OCI-LY7 (cell line): ENCODE data around the gene IGF1R. TPM values are rescaled to one million over a fixed set of nuclear protein-coding genes. Genes with fewer than 3 reads are reported as not detected.

Experiments used
- BruUV-seq: library from RNA; stranded (reverse); fragments of 400-500 nt; replicated peaks from 2 replicates; lab custom pipeline; 2021; lab: Mats Ljungman, UMichigan
- CTCF ChIA-PET: fragments of 300-600 bp; sonication (Branson Sonifier 250); formaldehyde crosslinking; loops from one replicate; lab custom pipeline; 2022; ENCODE audit warnings: antibody characterized with exemption; ENCODE audit not compliant: unreplicated experiment; lab: Charles Lee
- POLR2A ChIA-PET: fragments of 300-600 bp; sonication (Branson Sonifier 250); formaldehyde crosslinking; loops from one replicate; lab custom pipeline; 2022; ENCODE audit warnings: antibody characterized with exemption; lab: Charles Lee
- DNase-seq: peaks from one replicate; pipeline ENCODE4 v3.0.0-alpha.2; 2015; ENCODE audit warnings: low spot score
- H2AFZ ChIP-seq: fragments of 200-600 bp; sonication (generic), shearing (Covaris generic); 2 replicates; pipeline ENCODE4 v1.6.1; 2014; ENCODE audit warnings: mild to moderate bottlenecking, antibody characterized with exemption, low read length, moderate library complexity
- H3K27ac ChIP-seq: fragments of 200-600 bp; sonication (generic); 2 replicates; pipeline ENCODE4 v1.5.1; 2014; ENCODE audit warnings: mixed run types, low read depth, mild to moderate bottlenecking, moderate library complexity, low read length, inconsistent platforms; ENCODE audit not compliant: poor library complexity, severe bottlenecking
- H3K36me3 ChIP-seq: fragments of 200-600 bp; sonication (generic); 2 replicates; pipeline ENCODE4 v1.6.1; 2014; ENCODE audit warnings: mild to moderate bottlenecking, antibody characterized with exemption, low read length, moderate library complexity, mixed read lengths; ENCODE audit not compliant: insufficient read depth
- H3K4me1 ChIP-seq: fragments of 200-600 bp; sonication (generic); 2 replicates; pipeline ENCODE4 v1.5.1; 2014; ENCODE audit warnings: mild to moderate bottlenecking, low read length; ENCODE audit not compliant: insufficient read depth, poor library complexity, severe bottlenecking
- H3K4me2 ChIP-seq: fragments of 200-600 bp; sonication (generic); 2 replicates; pipeline ENCODE4 v1.6.1; 2014; ENCODE audit warnings: mild to moderate bottlenecking, low read length
- H3K4me3 ChIP-seq: fragments of 200-600 bp; sonication (generic); 2 replicates; pipeline ENCODE4 v1.5.1; 2014; ENCODE audit warnings: mild to moderate bottlenecking, low read depth, low read length; ENCODE audit not compliant: poor library complexity, severe bottlenecking
- H3K79me2 ChIP-seq: fragments of 200-600 bp; sonication (generic); 2 replicates; pipeline ENCODE4 v1.6.1; 2016; ENCODE audit warnings: low read depth, mild to moderate bottlenecking, low read length, moderate library complexity, mixed read lengths; ENCODE audit not compliant: insufficient read depth
- H3K9me2 ChIP-seq: fragments of 200-600 bp; sonication (generic); 2 replicates; pipeline ENCODE4 v1.6.1; 2016; ENCODE audit warnings: mild to moderate bottlenecking, low read length, mixed read lengths; ENCODE audit not compliant: insufficient read depth
- H3K9me3 ChIP-seq: fragments of 200-600 bp; sonication (generic); 2 replicates; pipeline ENCODE4 v1.6.1; 2014; ENCODE audit warnings: mild to moderate bottlenecking, mixed run types, low read length, mixed read lengths
- H4K20me1 ChIP-seq: fragments of 200-600 bp; sonication (generic); 2 replicates; pipeline ENCODE4 v1.6.1; 2014; ENCODE audit warnings: mild to moderate bottlenecking, antibody characterized with exemption, low read length, moderate library complexity, mixed read lengths; ENCODE audit not compliant: insufficient read depth
- EZH2phosphoT487 ChIP-seq: fragments of 200-600 bp; sonication (generic); IDR thresholded peaks from 2 replicates; pipeline ENCODE4 v1.6.1; 2018; ENCODE audit warnings: low read depth, borderline replicate concordance, mild to moderate bottlenecking, mixed run types, antibody characterized with exemption, low read length, moderate library complexity, mixed read lengths
- intact Hi-C: fragments of 100-400 bp; cut with micrococcal nuclease; formaldehyde crosslinking; loops from one replicate; pipeline ENCODE4 v1.10.0; 2022; ENCODE audit not compliant: unreplicated experiment
- total RNA-seq, 2 experiments: library from RNA; depleted of rRNA in 1 of 2; stranded (reverse); fragments of >200 nt in 1 of 2; shearing (Covaris generic) in 1 of 2; gene quantifications; 2 replicates each; pipeline ENCODE4 v1.2.3, GENCODE V29; 2014 to 2022
- TF ChIP-seq, protein P1 (sequence below): fragments of 200-600 bp; sonication (generic); conservative IDR thresholded peaks from 2 replicates; pipeline ENCODE4 v1.5.1; 2014; ENCODE audit warnings: mild to moderate bottlenecking, antibody characterized with exemption, low read length, moderate library complexity, mixed read lengths

The IGF1R gene
- total RNA-seq, 2 experiments from 2014 or later, result 26.5 to 29.1 TPM

DNA sequence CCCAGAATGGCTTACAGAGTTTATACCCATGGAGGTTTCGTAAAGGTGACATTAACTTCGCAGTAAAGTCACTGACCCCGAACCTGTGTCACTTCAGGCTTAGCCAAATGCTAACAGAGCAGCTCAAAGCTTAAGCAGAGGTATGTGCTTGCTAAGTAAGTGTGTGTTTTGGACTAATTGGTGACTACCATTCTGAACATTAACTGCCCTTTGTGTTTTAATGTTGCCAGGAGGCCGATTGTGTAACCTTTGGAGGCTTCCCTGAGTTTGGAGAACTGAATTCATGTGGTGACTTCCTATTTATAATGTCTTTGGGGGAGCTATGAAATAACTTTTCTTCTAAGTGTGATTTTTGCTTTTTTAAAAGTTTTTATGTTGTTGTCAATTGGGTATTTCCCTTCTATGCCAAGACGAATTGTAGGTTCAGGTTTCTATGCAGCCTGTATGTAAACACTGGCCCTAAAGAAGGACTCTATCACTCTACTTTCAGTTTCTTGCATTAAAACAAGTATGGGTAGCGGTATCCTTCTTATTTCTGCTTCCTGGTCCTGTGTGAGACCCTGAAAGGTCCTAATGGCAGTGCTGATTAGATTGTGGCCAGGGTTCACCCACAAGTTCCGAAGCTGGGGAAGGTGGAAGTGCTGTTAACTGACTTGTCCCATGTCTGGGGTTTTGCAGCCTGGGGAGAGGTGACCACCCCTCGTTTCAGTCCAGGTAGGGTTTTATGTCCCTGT, 86.3 kb downstream of the IGF1R start:
- POLR2A ChIA-PET, result no interaction called here
- Histone ChIP-seq H3K79me2 (no peaks in the 10 kb centered on the region), H3K4me1 (no peaks in the 10 kb centered on the region), H3K27ac (no peak overlapping the region), H2AFZ (no peak overlapping the region), H3K9me3 (no peaks in the 10 kb centered on the region), H4K20me1 (peaks cover 14% of the 10 kb centered on the region; the same call in 1 of the 2 replicates), H3K36me3 (no peaks in the 10 kb centered on the region), H3K9me2 (no peaks in the 10 kb centered on the region), H3K4me3 (no peak overlapping the region), H3K4me2 (no peak overlapping the region; the same call in 1 of the 2 replicates)
- DNase-seq, result no peak
- CTCF ChIA-PET, result no interaction called here
- intact Hi-C loops, result no loop called here
- TF ChIP-seq, protein P1, sequence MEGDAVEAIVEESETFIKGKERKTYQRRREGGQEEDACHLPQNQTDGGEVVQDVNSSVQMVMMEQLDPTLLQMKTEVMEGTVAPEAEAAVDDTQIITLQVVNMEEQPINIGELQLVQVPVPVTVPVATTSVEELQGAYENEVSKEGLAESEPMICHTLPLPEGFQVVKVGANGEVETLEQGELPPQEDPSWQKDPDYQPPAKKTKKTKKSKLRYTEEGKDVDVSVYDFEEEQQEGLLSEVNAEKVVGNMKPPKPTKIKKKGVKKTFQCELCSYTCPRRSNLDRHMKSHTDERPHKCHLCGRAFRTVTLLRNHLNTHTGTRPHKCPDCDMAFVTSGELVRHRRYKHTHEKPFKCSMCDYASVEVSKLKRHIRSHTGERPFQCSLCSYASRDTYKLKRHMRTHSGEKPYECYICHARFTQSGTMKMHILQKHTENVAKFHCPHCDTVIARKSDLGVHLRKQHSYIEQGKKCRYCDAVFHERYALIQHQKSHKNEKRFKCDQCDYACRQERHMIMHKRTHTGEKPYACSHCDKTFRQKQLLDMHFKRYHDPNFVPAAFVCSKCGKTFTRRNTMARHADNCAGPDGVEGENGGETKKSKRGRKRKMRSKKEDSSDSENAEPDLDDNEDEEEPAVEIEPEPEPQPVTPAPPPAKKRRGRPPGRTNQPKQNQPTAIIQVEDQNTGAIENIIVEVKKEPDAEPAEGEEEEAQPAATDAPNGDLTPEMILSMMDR, result no peak
- BruUV-seq, result no TSS peak

DNA sequence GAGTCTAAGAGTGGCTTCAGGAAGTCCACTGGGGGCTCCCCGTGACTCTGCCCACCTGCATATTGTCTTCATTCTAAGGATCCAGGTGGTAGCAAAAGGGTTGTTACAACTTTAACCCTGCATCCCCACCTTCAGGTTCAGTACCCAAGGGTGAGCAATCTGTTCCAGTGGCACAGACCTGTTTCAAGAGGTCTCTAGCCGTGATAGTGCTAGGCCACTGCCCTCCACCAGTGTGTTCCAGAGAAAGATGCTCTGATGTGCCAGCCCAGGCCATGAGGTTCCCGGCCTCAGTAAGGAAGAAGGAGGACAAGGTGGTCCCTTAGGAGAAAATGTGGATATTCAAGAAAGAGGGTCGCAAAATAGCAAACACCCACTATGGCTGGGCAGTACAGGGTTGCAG, 87.0 kb downstream of the IGF1R start:
- H4K20me1 ChIP-seq, result peaks cover 8% of the 10 kb centered on the region; the same call in 1 of the 2 replicates
- H3K27ac ChIP-seq, result no peak overlapping the region
- ChIA-PET POLR2A (interaction anchor here (0.6 kb wide), 1 partner anchor 20 kb away, joined by 8 read pairs; no protein-coding TSS in a partner anchor), CTCF (no interaction called here)
- H3K4me1 ChIP-seq, result no peaks in the 10 kb centered on the region
- TF ChIP-seq, protein P1, result no peak
- no peak for TF ChIP-seq EZH2phosphoT487
- H3K79me2 ChIP-seq, result no peaks in the 10 kb centered on the region
- H3K9me2 ChIP-seq, result no peaks in the 10 kb centered on the region
- H3K36me3 ChIP-seq, result no peaks in the 10 kb centered on the region
- no TSS peak for BruUV-seq
- no peak overlapping the region for H3K4me3 ChIP-seq
- no peak overlapping the region for H2AFZ ChIP-seq
- no peak overlapping the region for H3K4me2 ChIP-seq
- no peaks in the 10 kb centered on the region for H3K9me3 ChIP-seq
- intact Hi-C loops, result no loop called here
- no peak for DNase-seq
